ENCODE data around the gene KAZN.

- TF ChIP-seq POLR2AphosphoS5 (IDR thresholded peaks at IDR 0.05), result no peak
- no peak for TF ChIP-seq CTCF (IDR thresholded peaks at IDR 0.05)
Measured at GRCh38 chr1:15011160-15011559, 412.7 kb downstream of the KAZN start.
